ENCODE data around the gene CEP57L1.
"Not testable (repeated sequence)": the region's sequence is repeated elsewhere in the genome, so short reads cannot be mapped to it uniquely, and the experiment has no call there.

CEP57L1 gene

GRCh38 chr6:109075934-109076333, 19.4 kb upstream of the CEP57L1 start:
- peak; percentile 64 for DNase-seq

- DNase-seq: no peak
These were observed 18.9 kb upstream of the CEP57L1 start for GRCh38 chr6:109076377-109076776.

- DNase-seq: no peak
These were observed 15.3 kb upstream of the CEP57L1 start for GRCh38 chr6:109079981-109080380.

GRCh38 chr6:109081026-109081425, 14.3 kb upstream of the CEP57L1 start:
- no peak for DNase-seq

- no peak for DNase-seq
These were observed 13.7 kb upstream of the CEP57L1 start for GRCh38 chr6:109081516-109082187.

- DNase-seq: no peak
These were observed 13.1 kb upstream of the CEP57L1 start for GRCh38 chr6:109082188-109082577.

- no peak for DNase-seq
These were observed 11.7 kb upstream of the CEP57L1 start for GRCh38 chr6:109083657-109084056.

- DNase-seq: not testable (repeated sequence)
These were observed 11.2 kb upstream of the CEP57L1 start for GRCh38 chr6:109084146-109084545.

GRCh38 chr6:109087661-109088264, 7.5 kb upstream of the CEP57L1 start:
- no peak for DNase-seq

- DNase-seq: no peak
These were observed 6.3 kb upstream of the CEP57L1 start for GRCh38 chr6:109088995-109089394.

GRCh38 chr6:109091314-109092024, 3.8 kb upstream of the CEP57L1 start:
- no peak for DNase-seq

- DNase-seq: no peak
These were observed 3.2 kb upstream of the CEP57L1 start for GRCh38 chr6:109092074-109092473.

GRCh38 chr6:109093732-109094415, 1.4 kb upstream of the CEP57L1 start:
- DNase-seq: peak; percentile 15

GRCh38 chr6:109094416-109095035, 781 bp upstream of the CEP57L1 start, which contains the start of gene SESN1:
TSS of gene SESN1 (minus strand) at chr6:109094846. CDS start at chr6:109094073, 773 bp downstream.
- DNase-seq: peak; percentile 98

GRCh38 chr6:109095835-109096084, 453 bp downstream of the CEP57L1 start:
- DNase-seq: no peak

GRCh38 chr6:109096208-109096607, 901 bp downstream of the CEP57L1 start:
- DNase-seq: peak; percentile 31

- no peak for DNase-seq
These were observed 2.4 kb downstream of the CEP57L1 start for GRCh38 chr6:109097661-109098060.

GRCh38 chr6:109102762-109103161, 7.5 kb downstream of the CEP57L1 start:
- DNase-seq: no peak

GRCh38 chr6:109103942-109104341, 8.6 kb downstream of the CEP57L1 start:
- no peak for DNase-seq

GRCh38 chr6:109104512-109104911, 9.2 kb downstream of the CEP57L1 start:
- DNase-seq: no peak

GRCh38 chr6:109105681-109106080, 10.4 kb downstream of the CEP57L1 start:
- no peak for DNase-seq

GRCh38 chr6:109109663-109110062, 14.4 kb downstream of the CEP57L1 start:
- not testable (repeated sequence) for DNase-seq

GRCh38 chr6:109112663-109113062, 17.4 kb downstream of the CEP57L1 start:
- not testable (repeated sequence) for DNase-seq

Data from fibroblast of skin of right biceps (primary cell).